Activated T-cell treated with anti-CD3 and anti-CD28 coated beads for 4 hours (primary cell): ENCODE results near the gene CIAPIN1.

Source experiments
- DNase-seq: peaks from one replicate; pipeline ENCODE4 v3.0.0-alpha.2; 2020

CIAPIN1 gene

GRCh38 chr16:57447186-57447962 lies at the start of gene CIAPIN1, which contains the start of gene COQ9:
Gene CIAPIN1, minus strand, starts transcription at chr16:57447385. Its CDS starts 6,457 bp downstream, at chr16:57440928.
Gene COQ9, plus strand, starts transcription at chr16:57447479. Its CDS starts 27 bp downstream, at chr16:57447506.
- DNase-seq: peak; percentile 85

GRCh38 chr16:57493767-57494166 lies 46.6 kb upstream of the CIAPIN1 start:
- no peak for DNase-seq

DNA sequence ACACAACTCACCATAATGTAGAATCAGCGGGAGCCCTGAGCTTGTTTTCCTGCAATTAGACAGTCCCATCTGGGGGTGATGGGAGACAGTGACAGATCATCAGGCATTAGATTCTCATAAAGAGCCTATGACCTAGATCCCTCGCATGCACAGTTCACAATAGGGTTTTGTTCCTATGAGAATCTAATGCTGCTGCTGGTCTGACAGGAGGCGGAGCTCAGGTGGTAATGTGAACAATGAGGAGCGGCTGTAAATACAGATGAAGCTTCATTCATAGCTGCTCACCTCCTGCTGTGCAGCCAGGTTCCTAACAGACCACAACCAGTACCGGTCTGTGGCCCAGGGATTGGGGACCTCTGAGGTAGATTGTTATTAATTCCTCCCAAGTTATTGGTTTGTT lies 42.0 kb upstream of the CIAPIN1 start:
- DNase-seq: no peak

GRCh38 chr16:57486858-57487834 lies 40.0 kb upstream of the CIAPIN1 start:
- DNase-seq: no peak

DNA sequence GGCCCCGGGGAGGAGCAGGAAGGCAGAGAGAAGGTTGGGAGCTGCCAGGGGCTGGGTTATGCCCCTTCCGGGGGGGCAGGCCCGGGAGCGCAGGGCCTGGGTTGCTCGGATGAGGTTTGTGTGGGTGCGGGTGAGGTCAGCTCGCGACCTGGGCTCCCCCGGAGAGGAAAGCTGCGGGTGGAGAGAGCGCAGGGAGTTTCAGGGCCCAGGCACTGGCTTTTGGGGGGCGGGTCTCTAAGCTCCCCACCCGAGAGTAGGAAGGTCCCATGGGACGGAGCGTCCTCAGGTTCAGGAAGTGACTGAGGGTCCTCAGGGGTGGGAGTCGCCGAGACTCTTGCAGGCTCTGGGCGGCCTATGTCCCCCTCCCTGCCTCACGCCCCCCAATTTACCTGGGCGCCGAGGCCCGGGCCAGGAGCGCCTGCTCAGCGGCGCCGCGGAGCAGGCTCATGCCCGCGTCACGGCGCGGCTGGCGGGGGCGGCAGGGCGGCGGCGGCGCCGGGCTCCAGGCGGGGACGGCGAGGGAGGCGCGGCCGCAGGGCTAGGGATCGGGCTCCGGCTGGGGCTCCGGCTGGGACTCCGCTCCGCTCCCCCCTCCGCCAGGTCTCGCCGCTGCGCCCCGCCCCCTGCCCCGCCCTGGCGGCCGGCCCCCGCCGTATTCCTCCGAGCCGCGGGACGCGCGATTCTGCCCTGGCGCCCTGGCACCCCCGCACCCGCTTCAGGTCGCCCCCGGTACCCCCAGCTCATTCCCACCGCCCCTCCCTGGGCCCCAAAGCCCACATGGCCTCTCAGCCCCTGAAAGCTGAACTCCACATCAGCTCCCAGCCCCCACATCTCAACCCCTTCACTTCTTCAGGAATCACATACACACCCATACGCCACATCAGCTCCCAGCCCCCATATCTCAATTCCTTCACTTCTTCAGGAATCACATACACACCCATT lies 39.0 kb upstream of the CIAPIN1 start, which contains the start of gene DOK4:
Gene DOK4, minus strand, starts transcription at position 578 of the 942 bp plus-strand sequence. CDS start 6,986 bp downstream, outside the sequence.
- DNase-seq: peak; percentile 71

DNA sequence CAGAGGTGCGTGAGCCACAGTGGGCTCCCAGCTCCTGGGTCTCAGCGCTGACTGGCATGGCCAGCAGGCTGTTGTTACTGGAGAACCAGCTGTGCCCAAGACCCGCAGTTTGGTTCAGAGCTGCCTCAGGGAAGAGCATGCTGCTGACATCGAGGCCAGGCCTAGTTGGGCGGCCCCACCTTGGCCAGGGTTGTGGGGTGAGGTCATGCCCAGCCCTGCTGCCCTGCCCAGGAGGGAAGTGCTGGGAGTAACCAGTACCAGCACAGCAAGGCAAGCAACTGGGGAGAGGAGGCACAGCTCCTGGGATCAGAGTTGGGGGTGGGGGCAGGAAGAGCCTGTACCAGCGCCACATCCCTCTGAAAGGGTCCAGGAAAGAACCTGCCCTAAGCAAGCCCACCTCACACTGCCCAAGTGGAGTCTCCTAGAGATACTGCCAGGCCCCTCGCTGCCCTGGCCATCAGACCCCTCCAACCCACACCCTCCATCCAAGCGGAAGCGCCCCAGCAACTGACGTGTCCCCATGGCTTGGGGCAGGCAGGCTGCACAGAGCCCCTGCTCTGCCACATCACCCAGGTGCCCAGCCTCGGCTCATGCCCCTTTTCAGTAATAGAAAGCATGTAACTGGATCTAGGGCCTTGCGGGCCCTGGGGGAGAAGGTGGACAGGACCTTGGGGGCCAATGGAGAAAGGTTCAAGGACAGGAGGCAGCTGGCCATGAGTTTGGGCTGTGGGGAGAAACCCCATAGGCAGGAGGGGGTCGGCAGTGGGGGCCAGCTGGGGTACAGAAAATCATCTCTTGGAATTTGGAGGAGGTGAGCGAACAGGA lies 38.1 kb upstream of the CIAPIN1 start:
- no peak for DNase-seq

- DNase-seq: no peak
Observed at GRCh38 chr16:57484515-57485005, 37.4 kb upstream of the CIAPIN1 start.

GRCh38 chr16:57483725-57484514 lies 36.7 kb upstream of the CIAPIN1 start:
- no peak for DNase-seq

DNA sequence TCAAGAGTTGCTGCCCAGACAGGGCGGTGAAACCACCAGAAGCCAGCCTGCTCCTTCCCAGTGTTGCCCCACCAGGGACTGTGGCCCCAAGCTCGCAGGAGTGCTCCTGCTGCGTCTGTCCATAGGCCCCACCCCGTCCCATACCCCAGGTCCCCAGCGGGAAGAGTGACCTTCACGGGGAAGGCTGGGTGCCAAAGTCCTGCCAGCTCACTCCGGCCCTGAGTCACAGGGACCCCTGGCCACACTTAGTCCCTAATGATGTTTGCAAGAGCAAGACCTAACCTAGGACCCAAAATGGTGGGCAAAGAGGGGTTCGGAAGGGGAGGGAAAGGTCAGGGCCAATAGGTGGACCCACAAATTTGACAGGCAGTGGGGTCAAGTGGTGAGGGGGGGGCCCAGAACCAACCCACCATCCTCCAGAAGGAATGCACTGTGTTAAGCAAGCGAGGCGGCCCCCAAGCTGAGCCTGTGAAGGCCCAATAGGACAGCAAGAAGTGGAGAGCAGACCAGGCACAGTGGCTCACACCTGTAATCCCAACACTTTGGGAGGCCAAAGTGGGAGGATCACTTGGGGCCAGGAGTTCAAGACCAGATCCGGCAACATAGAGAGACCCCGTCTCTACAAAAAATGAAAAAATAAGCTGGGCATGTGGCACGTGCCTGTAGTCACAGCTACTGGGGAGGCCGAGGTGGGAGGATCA lies 35.8 kb upstream of the CIAPIN1 start:
- no peak for DNase-seq

- DNase-seq: no peak
Observed at GRCh38 chr16:57481421-57481820, 34.2 kb upstream of the CIAPIN1 start.

DNA sequence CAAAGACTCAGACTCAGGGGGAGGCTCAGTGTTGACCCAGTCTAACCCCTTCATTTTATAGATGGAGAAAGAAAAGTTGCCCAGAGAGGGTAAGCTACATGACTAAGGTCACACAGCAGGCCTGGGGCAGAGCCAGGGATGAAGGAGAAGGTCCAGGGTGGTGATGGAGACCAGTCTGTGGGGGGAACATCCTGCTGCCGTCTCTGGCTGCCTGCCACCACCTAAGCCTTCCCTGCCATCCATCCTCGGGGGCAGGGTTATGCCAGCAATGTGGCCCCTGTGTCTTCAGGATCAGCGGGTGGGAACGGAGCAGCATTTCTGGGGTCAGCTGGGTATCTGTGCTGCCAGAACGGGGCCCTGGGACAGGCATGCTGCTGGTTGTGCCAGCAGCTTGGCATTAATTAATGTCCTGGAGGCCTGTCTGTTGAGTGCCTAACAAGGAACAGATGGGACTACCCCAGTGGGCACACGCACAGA lies 33.6 kb upstream of the CIAPIN1 start:
- no peak for DNase-seq

DNA sequence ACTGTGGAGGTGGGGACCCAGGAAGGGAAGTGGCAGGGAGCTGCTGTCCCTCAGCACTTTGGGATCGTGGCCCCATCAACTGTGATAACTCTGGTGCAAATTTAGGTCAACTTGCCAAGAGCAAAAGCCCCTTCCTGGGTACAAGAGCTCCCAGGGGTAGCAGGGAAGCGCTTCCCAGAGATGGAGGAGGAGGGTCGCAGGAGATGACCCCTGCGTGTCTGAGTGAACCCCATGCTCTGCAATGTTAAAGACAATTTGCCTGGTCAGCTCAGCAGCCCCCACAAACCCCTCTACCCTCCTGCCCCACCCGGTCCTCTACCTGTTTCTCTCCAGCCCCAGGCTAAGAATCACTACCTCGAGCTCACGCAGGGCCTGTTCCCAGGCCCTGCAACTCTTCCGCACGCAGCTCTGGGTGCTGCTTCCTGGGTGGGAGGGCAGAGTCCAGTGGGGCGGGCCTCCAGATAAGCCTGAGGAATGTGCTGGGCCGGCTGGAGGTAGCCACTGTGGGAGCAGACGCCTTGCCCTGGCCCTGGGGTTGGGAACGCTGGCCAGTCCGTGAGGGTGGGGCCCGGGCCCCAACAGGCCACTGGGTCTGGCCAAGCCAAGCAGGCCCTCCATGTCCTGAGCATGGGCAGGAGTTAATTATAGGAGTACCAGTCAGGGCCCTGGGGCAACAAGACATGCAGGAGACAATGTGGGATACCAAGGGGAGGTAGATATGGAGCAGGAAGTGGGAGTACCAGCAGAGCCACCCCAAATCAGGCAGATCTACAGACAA lies 33.0 kb upstream of the CIAPIN1 start:
- no peak for DNase-seq

DNA sequence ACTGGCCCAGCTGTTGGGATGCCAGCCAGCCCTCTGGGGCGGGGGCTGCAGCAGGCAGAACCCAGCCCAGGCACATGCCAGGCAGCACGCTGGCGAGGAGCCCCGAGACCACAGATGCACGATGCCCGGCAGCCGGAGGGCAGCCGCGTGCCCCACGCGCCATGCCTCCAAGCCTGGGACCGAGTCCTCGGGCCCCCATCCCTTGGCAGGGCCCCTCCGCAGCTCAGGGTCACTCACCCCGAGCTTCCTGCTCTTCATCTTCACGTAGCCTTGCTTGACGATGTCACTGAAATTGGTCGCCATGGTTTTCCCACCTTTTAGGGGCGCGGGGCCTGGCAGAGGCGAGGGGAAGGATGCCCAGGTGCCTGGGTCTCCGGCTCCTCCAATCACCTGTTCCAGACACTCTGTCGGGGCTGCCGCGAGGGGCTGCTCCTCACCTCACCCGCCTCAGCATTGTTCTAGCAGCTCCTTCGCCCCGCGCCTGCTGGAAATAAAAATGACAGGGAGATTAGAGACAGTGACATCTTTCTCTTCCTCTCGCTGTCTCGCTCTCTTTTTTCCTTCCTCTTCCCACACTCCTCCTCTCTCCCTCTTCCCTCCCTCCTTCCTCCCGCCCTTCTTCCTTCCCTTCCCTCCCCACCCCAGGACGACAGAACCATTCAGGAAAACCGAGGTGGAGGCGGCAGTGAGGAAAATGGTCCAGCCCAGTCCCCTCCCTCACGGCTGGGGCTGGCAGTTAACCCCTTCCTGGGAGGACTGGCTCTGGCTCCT lies 32.2 kb upstream of the CIAPIN1 start:
- DNase-seq: no peak

GRCh38 chr16:57478396-57479204 lies 31.4 kb upstream of the CIAPIN1 start:
- no peak for DNase-seq

DNA sequence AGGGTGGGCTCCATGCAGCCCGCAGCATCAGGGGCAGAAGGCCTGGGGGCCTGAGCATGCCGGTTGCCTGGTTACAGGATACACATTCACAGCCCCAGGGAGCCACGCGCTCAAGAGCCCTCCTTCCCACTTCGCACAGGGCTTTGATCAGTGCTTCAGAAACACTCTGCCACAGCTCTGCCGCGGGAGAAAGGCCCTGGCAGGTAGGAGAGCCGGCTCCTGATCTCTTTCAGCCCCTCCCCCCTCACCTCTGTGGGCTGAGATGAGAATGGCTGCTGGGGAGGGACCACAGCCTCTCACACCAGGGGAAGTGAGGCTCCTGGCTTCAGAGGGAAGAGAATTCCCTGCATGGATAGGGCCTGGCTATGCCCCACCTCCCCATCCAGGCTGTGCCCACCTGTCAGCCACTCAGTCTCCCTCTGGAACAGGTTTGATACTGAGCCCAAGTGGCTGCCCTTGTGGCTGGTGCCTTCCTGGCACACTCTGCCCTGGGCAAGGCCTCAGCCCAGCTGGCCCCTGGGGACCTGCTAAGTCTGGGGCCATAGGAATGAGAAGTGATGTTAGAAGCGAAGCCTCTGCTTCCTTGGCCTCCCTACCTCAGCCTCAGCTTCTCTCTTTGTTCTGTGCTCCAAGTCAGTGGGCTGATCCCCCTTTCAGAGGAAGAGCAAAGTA lies 30.5 kb upstream of the CIAPIN1 start:
- no peak for DNase-seq
